Hindlimb muscle (tissue), 1 donor: Measurements from ENCODE around the gene MBNL3. TPM values are rescaled to one million over a fixed set of nuclear protein-coding genes. Genes with fewer than 3 reads are reported as not detected.
"Not testable (repeated sequence)": the region's sequence is repeated elsewhere in the genome, so short reads cannot be mapped to it uniquely, and the experiment has no call there.

Experiments
- DNase-seq: peaks from one replicate; pipeline ENCODE4 v3.0.0-alpha.2; 2013
- polyA plus RNA-seq: library from polyadenylated mRNA; unstranded; fragments of 120-200 nt; gene quantifications from one replicate; pipeline ENCODE4 v1.2.1, GENCODE V29; 2013; ENCODE audit not compliant: insufficient read length

MBNL3 gene
- polyA plus RNA-seq, 1 donor: 11.4 TPM

GRCh38 chrX:132369617-132370326 is 119.1 kb downstream of the MBNL3 start:
- DNase-seq: no peak

- DNase-seq: no peak
These were observed 120.9 kb downstream of the MBNL3 start for GRCh38 chrX:132367984-132368383.

- no peak for DNase-seq
These were observed 121.5 kb downstream of the MBNL3 start for GRCh38 chrX:132367314-132367713.

GRCh38 chrX:132365490-132365889 is 123.3 kb downstream of the MBNL3 start:
- no peak for DNase-seq

- no peak for DNase-seq
These were observed 124.5 kb downstream of the MBNL3 start for GRCh38 chrX:132364313-132364712.

GRCh38 chrX:132353430-132353829 is 135.4 kb downstream of the MBNL3 start:
- no peak for DNase-seq

GRCh38 chrX:132336172-132336571 is 152.7 kb downstream of the MBNL3 start:
- DNase-seq: no peak

- DNase-seq: no peak
These were observed 155.5 kb downstream of the MBNL3 start for GRCh38 chrX:132333351-132333750.

GRCh38 chrX:132331532-132331931 is 157.3 kb downstream of the MBNL3 start:
- no peak for DNase-seq

GRCh38 chrX:132331000-132331399 is 157.8 kb downstream of the MBNL3 start:
- DNase-seq: no peak

GRCh38 chrX:132330156-132330729 is 158.6 kb downstream of the MBNL3 start:
- no peak for DNase-seq

- not testable (repeated sequence) for DNase-seq
These were observed 161.9 kb downstream of the MBNL3 start for GRCh38 chrX:132326960-132327359.
